Fibroblast of villous mesenchyme (primary cell): ENCODE data around the gene CCDC120. TPM values are rescaled to one million over a fixed set of nuclear protein-coding genes. Genes with fewer than 3 reads are reported as not detected.

Source experiments
- DNase-seq: peaks from one replicate; pipeline ENCODE4 v3.0.0-alpha.2; 2010; ENCODE audit warnings: low read depth
- H3K4me3 ChIP-seq: 2 replicates; pipeline ENCODE4 v1.5.1; 2011; ENCODE audit warnings: low read depth, mild to moderate bottlenecking, low read length
- total RNA-seq: library from RNA; depleted of rRNA; stranded (reverse); fragments of >200 nt; gene quantifications from 2 replicates; pipeline ENCODE4 v1.2.3, GENCODE V29; 2012
- TF ChIP-seq, protein P1 (sequence below): IDR thresholded peaks from 2 replicates; pipeline ENCODE4 v1.5.1; 2012; ENCODE audit warnings: low read depth, mild to moderate bottlenecking, low read length; ENCODE audit not compliant: insufficient read depth

Gene CCDC120
- total RNA-seq, 1 donor, result 0.86 TPM

GRCh38 chrX:49075347-49075746 lies 16.5 kb downstream of the CCDC120 start:
- no peak for DNase-seq
- TF ChIP-seq, protein P1, sequence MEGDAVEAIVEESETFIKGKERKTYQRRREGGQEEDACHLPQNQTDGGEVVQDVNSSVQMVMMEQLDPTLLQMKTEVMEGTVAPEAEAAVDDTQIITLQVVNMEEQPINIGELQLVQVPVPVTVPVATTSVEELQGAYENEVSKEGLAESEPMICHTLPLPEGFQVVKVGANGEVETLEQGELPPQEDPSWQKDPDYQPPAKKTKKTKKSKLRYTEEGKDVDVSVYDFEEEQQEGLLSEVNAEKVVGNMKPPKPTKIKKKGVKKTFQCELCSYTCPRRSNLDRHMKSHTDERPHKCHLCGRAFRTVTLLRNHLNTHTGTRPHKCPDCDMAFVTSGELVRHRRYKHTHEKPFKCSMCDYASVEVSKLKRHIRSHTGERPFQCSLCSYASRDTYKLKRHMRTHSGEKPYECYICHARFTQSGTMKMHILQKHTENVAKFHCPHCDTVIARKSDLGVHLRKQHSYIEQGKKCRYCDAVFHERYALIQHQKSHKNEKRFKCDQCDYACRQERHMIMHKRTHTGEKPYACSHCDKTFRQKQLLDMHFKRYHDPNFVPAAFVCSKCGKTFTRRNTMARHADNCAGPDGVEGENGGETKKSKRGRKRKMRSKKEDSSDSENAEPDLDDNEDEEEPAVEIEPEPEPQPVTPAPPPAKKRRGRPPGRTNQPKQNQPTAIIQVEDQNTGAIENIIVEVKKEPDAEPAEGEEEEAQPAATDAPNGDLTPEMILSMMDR, result no peak
- H3K4me3 ChIP-seq, result no peak overlapping the region

- no peak overlapping the region for H3K4me3 ChIP-seq
- no peak for DNase-seq
- TF ChIP-seq, protein P1, result no peak
Observed at GRCh38 chrX:49077941-49078340, 19.1 kb downstream of the CCDC120 start.

DNA sequence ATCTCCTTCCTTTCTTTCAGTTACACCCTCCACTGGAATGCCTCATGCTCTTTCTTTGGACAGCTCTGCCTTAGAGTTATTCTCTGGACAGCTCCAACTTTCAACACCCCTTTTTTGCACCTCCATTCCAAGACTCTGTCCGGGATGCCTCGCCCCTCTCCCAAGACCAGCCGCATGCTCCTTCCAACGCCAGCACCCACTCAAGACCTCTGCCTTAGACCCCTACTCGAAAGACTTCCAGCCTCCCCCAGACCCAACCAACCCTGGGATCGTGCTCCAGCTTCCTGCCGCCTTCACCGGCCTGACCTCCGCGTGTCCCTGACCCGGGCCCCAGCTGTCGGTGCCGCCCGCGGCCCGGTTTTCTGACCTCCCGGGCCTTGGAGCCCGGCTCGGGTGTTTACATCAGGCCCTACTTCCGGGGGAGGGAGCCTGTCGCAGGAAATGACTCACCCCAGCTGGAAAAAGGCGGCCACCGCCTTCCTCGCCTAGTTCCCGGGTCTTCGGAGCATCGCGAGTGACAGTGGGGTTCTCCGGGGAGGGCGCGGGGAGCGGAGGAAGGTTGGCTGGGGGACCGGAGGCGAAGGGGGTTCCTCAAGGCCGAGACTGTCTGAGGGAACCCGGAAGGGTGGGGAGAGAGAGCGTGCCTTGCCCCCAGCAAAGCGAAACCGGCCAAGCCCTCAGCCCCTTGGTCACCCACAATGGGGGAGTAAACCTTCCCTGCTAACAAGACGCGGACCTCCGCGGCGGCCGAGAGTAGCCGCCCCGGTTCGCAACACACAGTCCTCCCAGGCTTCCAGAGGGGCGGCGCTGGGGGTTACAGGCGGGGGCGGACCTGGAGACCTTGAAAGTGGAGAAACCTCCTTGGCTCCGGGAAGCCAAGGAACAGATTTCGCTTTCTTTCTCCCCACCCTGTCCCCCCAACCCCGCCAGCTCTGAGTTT lies 21.0 kb downstream of the CCDC120 start, which contains the start of gene WDR45:
Gene WDR45, minus strand, starts transcription at position 399 of the 940 bp plus-strand sequence. CDS start 1,792 bp downstream, outside the sequence.
- TF ChIP-seq, protein P1, result no peak
- peak within 1 kb of the TSS; percentile 72 for H3K4me3 ChIP-seq
- peak; percentile 69 for DNase-seq

- no peak overlapping the region for H3K4me3 ChIP-seq
- TF ChIP-seq, protein P1, result no peak
- DNase-seq, result no peak
Observed at GRCh38 chrX:49082271-49082871, 23.6 kb downstream of the CCDC120 start.

GRCh38 chrX:49089553-49089952 lies 30.8 kb downstream of the CCDC120 start:
- DNase-seq, result no peak
- TF ChIP-seq, protein P1, result no peak
- no peak overlapping the region for H3K4me3 ChIP-seq

- H3K4me3 ChIP-seq, result no peak overlapping the region
- DNase-seq, result no peak
- TF ChIP-seq, protein P1, result no peak
Observed at GRCh38 chrX:49096419-49096818, 37.6 kb downstream of the CCDC120 start.
